ENCODE measurements around the gene SDE2.

SDE2 gene

DNA sequence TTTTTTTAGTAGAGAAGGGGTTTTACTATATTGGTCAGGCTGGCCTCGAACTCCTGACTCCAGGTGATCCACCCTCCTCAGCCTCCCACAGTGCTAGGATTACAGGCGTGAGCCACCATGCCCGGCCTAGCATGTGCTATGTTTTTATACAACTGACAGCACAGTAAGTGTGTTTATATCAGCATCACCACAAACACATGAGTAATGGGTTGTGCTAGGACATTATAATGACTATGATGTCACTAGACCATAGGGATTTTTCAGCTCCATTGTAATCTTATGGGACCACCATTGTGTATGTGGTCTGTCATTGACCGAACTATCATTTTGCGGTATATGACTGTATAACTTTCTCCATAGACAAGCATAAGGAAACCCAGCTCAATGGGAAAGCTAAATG, 64.4 kb downstream of the SDE2 start:
- DNase-seq = no peak
- intact Hi-C loops (cut with DNase I) = no loop called here

DNA sequence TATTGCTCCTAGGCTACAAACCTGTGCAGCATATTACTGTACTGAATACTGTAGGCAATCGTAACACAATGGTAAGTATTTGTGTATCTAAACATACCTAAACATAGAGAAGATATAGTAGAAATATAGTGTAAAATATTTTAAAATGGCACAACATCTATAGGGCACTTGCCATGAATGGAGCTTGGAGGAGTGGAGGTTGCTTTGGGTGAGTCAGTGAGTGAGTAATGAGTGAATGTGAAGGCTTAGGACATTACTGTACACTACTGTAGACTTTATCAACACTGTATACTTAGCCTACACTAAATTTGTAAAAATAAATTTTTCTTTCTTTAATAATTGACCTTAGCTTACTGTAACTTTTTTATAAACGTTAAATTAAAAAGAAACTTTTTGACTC, 66.1 kb downstream of the SDE2 start:
- intact Hi-C loops (cut with DNase I) = no loop called here
- no peak for DNase-seq
